Gastrocnemius medialis (tissue), 4 donors: ENCODE results near the gene ARL6IP6.

ENCODE experiments used
- CTCF ChIP-seq, 5 experiments: fragments of 450-650 bp in 3 of 5; fragments of 200-600 bp in 2 of 5; sonication (generic) in 2 of 5; IDR thresholded peaks in 4 of 5; conservative IDR thresholded peaks in 1 of 5; 1 replicate in 4 of 5; 2 replicates in 1 of 5; pipeline ENCODE4 v1.5.1; 2016 to 2019; ENCODE audit warnings: antibody characterized with exemption in 5 of 5, mild to moderate bottlenecking in 3 of 5, moderate library complexity in 3 of 5
- POLR2A ChIP-seq, 2 donors: fragments of 450-650 bp; IDR thresholded peaks; one replicate each; pipeline ENCODE4 v1.6.1; 2017; ENCODE audit warnings: antibody characterized with exemption in 2 of 2, mild to moderate bottlenecking in 2 of 2, moderate library complexity in 2 of 2

- TF ChIP-seq CTCF (IDR thresholded peaks at IDR 0.05 in 4 of 5, conservative IDR thresholded peaks at IDR 0.05 in 1 of 5) = no peak
- TF ChIP-seq POLR2A (IDR thresholded peaks at IDR 0.05) = no peak
These were observed 21.9 kb upstream of the ARL6IP6 start for GRCh38 chr2:152696476-152696875.
